ENCODE data around the gene IQCF2.
"Not testable (repeated sequence)": the region's sequence is repeated elsewhere in the genome, so short reads cannot be mapped to it uniquely, and the experiment has no call there.

IQCF2 gene

GRCh38 chr3:51894391-51894790 is 33.0 kb downstream of the IQCF2 start:
- Histone ChIP-seq H2AFZ (ENCODE audit: low read length) (no peak overlapping the region), H3K27ac (ENCODE audit: low read length) (no peak overlapping the region), H3K4me2 (ENCODE audit: low read depth, low read length) (no peak overlapping the region), H4K20me1 (ENCODE audit: insufficient read depth, low read length) (no peaks in the 10 kb centered on the region), H3K9ac (ENCODE audit: low read length) (no peak overlapping the region), H3K27me3 (replicated peaks; ENCODE audit: insufficient read depth, low read length) (no peaks in the 10 kb centered on the region), H3K36me3 (replicated peaks; ENCODE audit: insufficient read depth, low read length) (no peaks in the 10 kb centered on the region), H3K4me3 (ENCODE audit: low read length) (no peak overlapping the region), H3K9me2 (replicated peaks; ENCODE audit: insufficient read depth, low read length) (no peaks in the 10 kb centered on the region), H3K9me3 (replicated peaks; ENCODE audit: insufficient read depth, low read length) (no peaks in the 10 kb centered on the region), H3K4me1 (ENCODE audit: low read length) (no peaks in the 10 kb centered on the region), H3K79me2 (ENCODE audit: low read length) (no peaks in the 10 kb centered on the region), H3F3A (ENCODE audit: insufficient read depth, low read length) (no peaks in the 10 kb centered on the region)
- TF ChIP-seq EZH2 (optimal IDR thresholded peaks at IDR 0.05; ENCODE audit: low read depth, low read length): no peak
- no peak for DNase-seq

GRCh38 chr3:51894939-51895338 is 33.5 kb downstream of the IQCF2 start:
- Histone ChIP-seq H3K36me3 (replicated peaks; ENCODE audit: insufficient read depth, low read length) (no peaks in the 10 kb centered on the region), H3K27me3 (replicated peaks; ENCODE audit: insufficient read depth, low read length) (no peaks in the 10 kb centered on the region), H3F3A (ENCODE audit: insufficient read depth, low read length) (no peaks in the 10 kb centered on the region), H3K9ac (ENCODE audit: low read length) (no peak overlapping the region), H3K9me2 (replicated peaks; ENCODE audit: insufficient read depth, low read length) (no peaks in the 10 kb centered on the region), H3K9me3 (replicated peaks; ENCODE audit: insufficient read depth, low read length) (no peaks in the 10 kb centered on the region), H3K4me1 (ENCODE audit: low read length) (no peaks in the 10 kb centered on the region), H4K20me1 (ENCODE audit: insufficient read depth, low read length) (no peaks in the 10 kb centered on the region), H3K27ac (ENCODE audit: low read length) (no peak overlapping the region), H3K4me2 (ENCODE audit: low read depth, low read length) (no peak overlapping the region), H3K4me3 (ENCODE audit: low read length) (no peak overlapping the region), H2AFZ (ENCODE audit: low read length) (no peak overlapping the region), H3K79me2 (ENCODE audit: low read length) (no peaks in the 10 kb centered on the region)
- TF ChIP-seq CTCF (IDR thresholded peaks at IDR 0.05; ENCODE audit: low read length) (no peak), EZH2phosphoT487 (IDR thresholded peaks at IDR 0.05; ENCODE audit: low read length) (no peak), EZH2 (optimal IDR thresholded peaks at IDR 0.05; ENCODE audit: low read depth, low read length) (no peak)
- no peak for DNase-seq

GRCh38 chr3:51896607-51897305 is 35.3 kb downstream of the IQCF2 start:
- Histone ChIP-seq H3K4me3 (ENCODE audit: low read length) (no peak overlapping the region), H3K79me2 (ENCODE audit: low read length) (no peaks in the 10 kb centered on the region), H3K36me3 (replicated peaks; ENCODE audit: insufficient read depth, low read length) (no peaks in the 10 kb centered on the region), H3K9me3 (replicated peaks; ENCODE audit: insufficient read depth, low read length) (no peaks in the 10 kb centered on the region), H3F3A (ENCODE audit: insufficient read depth, low read length) (no peaks in the 10 kb centered on the region), H4K20me1 (ENCODE audit: insufficient read depth, low read length) (no peaks in the 10 kb centered on the region), H3K27me3 (replicated peaks; ENCODE audit: insufficient read depth, low read length) (no peaks in the 10 kb centered on the region), H3K9me2 (replicated peaks; ENCODE audit: insufficient read depth, low read length) (no peaks in the 10 kb centered on the region), H3K4me2 (ENCODE audit: low read depth, low read length) (no peak overlapping the region), H2AFZ (ENCODE audit: low read length) (no peak overlapping the region), H3K9ac (ENCODE audit: low read length) (no peak overlapping the region), H3K27ac (ENCODE audit: low read length) (no peak overlapping the region), H3K4me1 (ENCODE audit: low read length) (no peaks in the 10 kb centered on the region)
- TF ChIP-seq EZH2phosphoT487 (IDR thresholded peaks at IDR 0.05; ENCODE audit: low read length): no peak
- no peak for TF ChIP-seq EZH2 (optimal IDR thresholded peaks at IDR 0.05; ENCODE audit: low read depth, low read length)
- TF ChIP-seq CTCF (IDR thresholded peaks at IDR 0.05; ENCODE audit: low read length): no peak
- no peak for DNase-seq

GRCh38 chr3:51897391-51897790 is 36.0 kb downstream of the IQCF2 start:
- no peaks in the 10 kb centered on the region for H3K9me2 ChIP-seq (replicated peaks; ENCODE audit: insufficient read depth, low read length)
- H3K4me1 ChIP-seq (ENCODE audit: low read length): no peaks in the 10 kb centered on the region
- H3F3A ChIP-seq (ENCODE audit: insufficient read depth, low read length): no peaks in the 10 kb centered on the region
- H3K36me3 ChIP-seq (replicated peaks; ENCODE audit: insufficient read depth, low read length): no peaks in the 10 kb centered on the region
- no peaks in the 10 kb centered on the region for H3K27me3 ChIP-seq (replicated peaks; ENCODE audit: insufficient read depth, low read length)
- no peak overlapping the region for H2AFZ ChIP-seq (ENCODE audit: low read length)
- H3K79me2 ChIP-seq (ENCODE audit: low read length): no peaks in the 10 kb centered on the region
- no peak overlapping the region for H3K4me3 ChIP-seq (ENCODE audit: low read length)
- H3K9ac ChIP-seq (ENCODE audit: low read length): no peak overlapping the region
- no peaks in the 10 kb centered on the region for H4K20me1 ChIP-seq (ENCODE audit: insufficient read depth, low read length)
- TF ChIP-seq EZH2phosphoT487 (IDR thresholded peaks at IDR 0.05; ENCODE audit: low read length) (no peak), CTCF (IDR thresholded peaks at IDR 0.05; ENCODE audit: low read length) (no peak), EZH2 (optimal IDR thresholded peaks at IDR 0.05; ENCODE audit: low read depth, low read length) (no peak)
- no peak for DNase-seq
- no peak overlapping the region for H3K4me2 ChIP-seq (ENCODE audit: low read depth, low read length)
- H3K27ac ChIP-seq (ENCODE audit: low read length): no peak overlapping the region
- no peaks in the 10 kb centered on the region for H3K9me3 ChIP-seq (replicated peaks; ENCODE audit: insufficient read depth, low read length)

GRCh38 chr3:51900043-51900442 is 38.6 kb downstream of the IQCF2 start:
- not testable (repeated sequence) for H3K27ac ChIP-seq (ENCODE audit: low read length); H3K4me3 ChIP-seq (ENCODE audit: low read length); H3K36me3 ChIP-seq (replicated peaks; ENCODE audit: insufficient read depth, low read length); H3K4me2 ChIP-seq (ENCODE audit: low read depth, low read length); DNase-seq; H3K79me2 ChIP-seq (ENCODE audit: low read length); H3K9me3 ChIP-seq (replicated peaks; ENCODE audit: insufficient read depth, low read length); H2AFZ ChIP-seq (ENCODE audit: low read length); H3K9me2 ChIP-seq (replicated peaks; ENCODE audit: insufficient read depth, low read length); H3K9ac ChIP-seq (ENCODE audit: low read length); H3F3A ChIP-seq (ENCODE audit: insufficient read depth, low read length); H4K20me1 ChIP-seq (ENCODE audit: insufficient read depth, low read length); H3K27me3 ChIP-seq (replicated peaks; ENCODE audit: insufficient read depth, low read length); H3K4me1 ChIP-seq (ENCODE audit: low read length)

Measured in MM.1S (cell line).